Measurements from ENCODE around the gene LRCH4.
"Not testable (repeated sequence)": the region's sequence is repeated elsewhere in the genome, so short reads cannot be mapped to it uniquely, and the experiment has no call there.

LRCH4 gene

GRCh38 chr7:100552532-100552931, 33.4 kb downstream of the LRCH4 start:
- 0 out of 2 replicates have a peak, but pooled peaks cover 6% of the 10 kb centered on the region for H3K79me2 ChIP-seq (ENCODE audit: insufficient read depth, low read length)
- H3F3A ChIP-seq (ENCODE audit: low read depth) = no peaks in the 10 kb centered on the region
- no peak overlapping the region for H3K4me2 ChIP-seq (ENCODE audit: low read depth, low read length, poor library complexity, severe bottlenecking)
- H3K36me3 ChIP-seq (ENCODE audit: insufficient read depth, low read length) = peaks cover 25% of the 10 kb centered on the region
- no peak overlapping the region for H3K9ac ChIP-seq (ENCODE audit: low read depth, low read length, poor library complexity, severe bottlenecking)
- H3K27me3 ChIP-seq (ENCODE audit: insufficient read depth, low read length, poor library complexity, severe bottlenecking) = no peaks in the 10 kb centered on the region
- no peaks in the 10 kb centered on the region for H4K20me1 ChIP-seq (ENCODE audit: insufficient read depth, low read length, poor library complexity, severe bottlenecking)
- TF ChIP-seq CTCF (conservative IDR thresholded peaks at IDR 0.05; ENCODE audit: low read length) = no peak
- TF ChIP-seq EZH2phosphoT487 (IDR thresholded peaks at IDR 0.05; ENCODE audit: borderline replicate concordance) = no peak
- H3K4me3 ChIP-seq (ENCODE audit: low read length, poor library complexity, severe bottlenecking) = no peak overlapping the region
- no peak overlapping the region for H2AFZ ChIP-seq (ENCODE audit: low read length)
- no peaks in the 10 kb centered on the region for H3K9me2 ChIP-seq (replicated peaks; ENCODE audit: low read depth, low read length)
- no peaks in the 10 kb centered on the region for H3K9me3 ChIP-seq (ENCODE audit: insufficient read depth, low read depth, low read length)
- H3K4me1 ChIP-seq (ENCODE audit: insufficient read depth, low read length, poor library complexity, severe bottlenecking) = peaks cover 7% of the 10 kb centered on the region

GRCh38 chr7:100548446-100548845, 37.5 kb downstream of the LRCH4 start:
- H2AFZ ChIP-seq (ENCODE audit: low read length); H3K9me2 ChIP-seq (replicated peaks; ENCODE audit: low read depth, low read length); H3K4me3 ChIP-seq (ENCODE audit: low read length, poor library complexity, severe bottlenecking); H4K20me1 ChIP-seq (ENCODE audit: insufficient read depth, low read length, poor library complexity, severe bottlenecking); H3K4me2 ChIP-seq (ENCODE audit: low read depth, low read length, poor library complexity, severe bottlenecking); H3F3A ChIP-seq (ENCODE audit: low read depth); H3K9me3 ChIP-seq (ENCODE audit: insufficient read depth, low read depth, low read length); H3K9ac ChIP-seq (ENCODE audit: low read depth, low read length, poor library complexity, severe bottlenecking); H3K27me3 ChIP-seq (ENCODE audit: insufficient read depth, low read length, poor library complexity, severe bottlenecking): not testable (repeated sequence)
- H3K79me2 ChIP-seq (ENCODE audit: insufficient read depth, low read length) = peaks cover 13% of the 10 kb centered on the region; the same call in 1 of the 2 replicates
- peaks cover 44% of the 10 kb centered on the region for H3K4me1 ChIP-seq (ENCODE audit: insufficient read depth, low read length, poor library complexity, severe bottlenecking)
- H3K36me3 ChIP-seq (ENCODE audit: insufficient read depth, low read length) = peaks cover 12% of the 10 kb centered on the region

- H3K9ac ChIP-seq (ENCODE audit: low read depth, low read length, poor library complexity, severe bottlenecking) = peak overlapping the region; percentile 20
- H3K9me3 ChIP-seq (ENCODE audit: insufficient read depth, low read depth, low read length) = no peaks in the 10 kb centered on the region
- H3K4me1 ChIP-seq (ENCODE audit: insufficient read depth, low read length, poor library complexity, severe bottlenecking) = peaks cover 46% of the 10 kb centered on the region
- H2AFZ ChIP-seq (ENCODE audit: low read length) = no peak overlapping the region
- peaks cover 16% of the 10 kb centered on the region; the same call in 1 of the 2 replicates for H3K79me2 ChIP-seq (ENCODE audit: insufficient read depth, low read length)
- H3K36me3 ChIP-seq (ENCODE audit: insufficient read depth, low read length) = peaks cover 6% of the 10 kb centered on the region
- no peak for TF ChIP-seq EZH2phosphoT487 (IDR thresholded peaks at IDR 0.05; ENCODE audit: borderline replicate concordance)
- TF ChIP-seq CTCF (conservative IDR thresholded peaks at IDR 0.05; ENCODE audit: low read length) = no peak
- H3K4me3 ChIP-seq (ENCODE audit: low read length, poor library complexity, severe bottlenecking) = no peak overlapping the region
- H3F3A ChIP-seq (ENCODE audit: low read depth) = no peaks in the 10 kb centered on the region
- H3K9me2 ChIP-seq (replicated peaks; ENCODE audit: low read depth, low read length) = no peaks in the 10 kb centered on the region
- H3K27me3 ChIP-seq (ENCODE audit: insufficient read depth, low read length, poor library complexity, severe bottlenecking) = no peaks in the 10 kb centered on the region
- no peaks in the 10 kb centered on the region for H4K20me1 ChIP-seq (ENCODE audit: insufficient read depth, low read length, poor library complexity, severe bottlenecking)
- H3K4me2 ChIP-seq (ENCODE audit: low read depth, low read length, poor library complexity, severe bottlenecking) = no peak overlapping the region
Observed at GRCh38 chr7:100547872-100548271, 38.1 kb downstream of the LRCH4 start.

Measured in Loucy (cell line).